Adrenal gland (tissue), 12 donors: ENCODE data around the gene INVS. TPM values are rescaled to one million over a fixed set of nuclear protein-coding genes. Genes with fewer than 3 reads are reported as not detected.
"Not testable (repeated sequence)": the region's sequence is repeated elsewhere in the genome, so short reads cannot be mapped to it uniquely, and the experiment has no call there.

ENCODE experiments used
- DNase-seq, 7 donors: peaks; one replicate each; pipeline ENCODE4 v3.0.0-alpha.2; 2019 to 2020
- H3K27ac ChIP-seq, 5 donors: fragments of 200-600 bp; sonication (generic) in 4 of 5; 1 replicate in 3 of 5; 2 replicates in 2 of 5; pipeline versions ENCODE4 v1.5.1 to v1.8.0; 2016 to 2020; ENCODE audit warnings: mild to moderate bottlenecking in 1 of 5
- H3K27me3 ChIP-seq: fragments of 200-600 bp; 2 replicates; pipeline ENCODE4 v1.8.0; 2021
- H3K36me3 ChIP-seq, 2 donors: fragments of 200-600 bp; replicated peaks in 1 of 2; 1 replicate in 1 of 2; 2 replicates in 1 of 2; pipeline versions ENCODE4 v1.5.1 to v1.8.0; 2018 to 2022
- H3K4me1 ChIP-seq, 2 donors: fragments of 200-600 bp; replicated peaks in 1 of 2; 1 replicate in 1 of 2; 2 replicates in 1 of 2; pipeline versions ENCODE4 v1.5.1 to v1.8.0; 2018 to 2021
- H3K4me3 ChIP-seq, 4 donors: fragments of 200-600 bp; sonication (generic) in 3 of 4; one replicate each; pipeline ENCODE4 v1.5.1; 2016 to 2018
- H3K9me3 ChIP-seq, 3 donors: fragments of 200-600 bp; sonication (generic) in 1 of 3; replicated peaks in 1 of 3; 1 replicate in 2 of 3; 2 replicates in 1 of 3; pipeline versions ENCODE4 v1.5.1 to v1.8.0; 2016 to 2021
- POLR2A ChIP-seq, 2 donors: fragments of 450-650 bp; IDR thresholded peaks; one replicate each; pipeline ENCODE4 v1.6.1; 2017; ENCODE audit warnings: antibody characterized with exemption in 2 of 2, mild to moderate bottlenecking in 2 of 2, moderate library complexity in 1 of 2
- WGBS, 4 donors: extraction: QIAGEN DNeasy Blood & Tissue Kit in 2 of 4; methylation state at CpG; one replicate each; pipeline versions ENCODE4 v1.1.5 to v1.1.7; 2013 to 2017; 5-methylcytosine and 5-hydroxymethylcytosine counted together
- intact Hi-C, 2 donors: fragments of 100-400 bp; cut with DNase I; formaldehyde crosslinking; loops; one replicate each; pipeline versions ENCODE4 v1.14.1 to v1.15.0; 2022 to 2023
- polyA plus RNA-seq, 3 donors: library from polyadenylated mRNA; stranded (reverse); fragments of 200-250 nt in 2 of 3; fragments of 350-450 nt in 1 of 3; fragmentation: Illumina TruSeq in 1 of 3; extraction: RNeasy Lipid Tissue Mini Kit (QIAGEN cat#74804) in 1 of 3; gene quantifications; one replicate each; pipeline ENCODE4 v1.2.3, GENCODE V29; 2013 to 2014
- total RNA-seq, 9 donors: library from RNA; depleted of rRNA in 4 of 9; stranded (reverse); fragments of >200 nt in 4 of 9; fragments of 120-200 nt in 1 of 9; fragmentation: NEBNext Ultra II Directional in 1 of 9; extraction: Animal tissue kit (Norgen Biotek cat#: 25700) in 1 of 9; gene quantifications; one replicate each; pipeline versions ENCODE4 v1.1.0 to v1.2.4, GENCODE V29; 2013 to 2023
- TF ChIP-seq, protein P1 (sequence below), 6 experiments: fragments of 450-650 bp in 4 of 6; fragments of 200-600 bp in 2 of 6; sonication (generic) in 1 of 6; IDR thresholded peaks; 1 replicate in 5 of 6; 2 replicates in 1 of 6; pipeline versions ENCODE4 v1.5.1 to v1.8.0; 2016 to 2021; ENCODE audit warnings: antibody characterized with exemption in 6 of 6, mild to moderate bottlenecking in 2 of 6, moderate library complexity in 1 of 6
- donor health status: healthy with polysubstance abuse.
- donor health status: Bipolar disorder and iron deficiency.
- donor health status: DM: yes; HTN: yes; CAD: no.
- donor health status: DM: no; HTN: no; CAD: no.
- donor health status: DM: no; HTN: no; CAD: no.
- donor health status: DM: yes; HTN: yes; CAD: no.

Gene INVS
- total and polyA plus RNA-seq, 12 donors: 6.4 to 47.7 (median 24.4) TPM

DNA sequence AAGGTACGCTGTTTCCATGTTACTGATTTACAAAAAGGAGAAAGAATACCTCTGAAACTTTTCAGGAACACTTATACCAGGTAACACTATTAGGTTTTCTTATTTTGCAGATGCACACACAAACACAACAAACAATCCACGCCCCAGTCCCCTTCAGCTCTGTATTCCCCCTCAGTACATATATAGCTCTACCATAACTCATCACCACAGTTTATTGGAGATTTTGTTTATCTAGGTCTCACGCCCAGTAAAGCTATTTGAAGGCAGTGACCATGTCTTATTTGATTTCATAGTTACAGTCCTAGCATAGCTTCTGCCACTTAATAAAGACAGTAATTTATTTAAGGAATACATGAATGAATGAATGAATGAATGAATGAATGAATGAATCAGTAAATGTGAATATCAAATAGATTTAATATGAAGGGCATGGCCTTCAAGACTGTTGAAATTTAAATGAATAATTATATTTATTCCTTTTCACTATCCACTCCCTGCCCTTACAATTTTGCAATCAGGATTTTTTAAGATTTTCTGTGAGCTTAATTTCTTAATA, 32.9 kb downstream of the INVS start:
- 95 to 98% (median 96%) methylated on average over 3 of the region's 3 CpGs for WGBS, 4 donors
- no peak for DNase-seq
- Histone ChIP-seq H3K9me3 (no peaks in the 10 kb centered on the region), H3K36me3 (no peaks in the 10 kb centered on the region), H3K27me3 (no peaks in the 10 kb centered on the region), H3K27ac (no peak overlapping the region), H3K4me3 (no peak overlapping the region), H3K4me1 (peaks cover 0 to 9% of the 10 kb centered on the region in 2 donors)
- no peak for TF ChIP-seq POLR2A (IDR thresholded peaks at IDR 0.05)
- TF ChIP-seq, protein P1, sequence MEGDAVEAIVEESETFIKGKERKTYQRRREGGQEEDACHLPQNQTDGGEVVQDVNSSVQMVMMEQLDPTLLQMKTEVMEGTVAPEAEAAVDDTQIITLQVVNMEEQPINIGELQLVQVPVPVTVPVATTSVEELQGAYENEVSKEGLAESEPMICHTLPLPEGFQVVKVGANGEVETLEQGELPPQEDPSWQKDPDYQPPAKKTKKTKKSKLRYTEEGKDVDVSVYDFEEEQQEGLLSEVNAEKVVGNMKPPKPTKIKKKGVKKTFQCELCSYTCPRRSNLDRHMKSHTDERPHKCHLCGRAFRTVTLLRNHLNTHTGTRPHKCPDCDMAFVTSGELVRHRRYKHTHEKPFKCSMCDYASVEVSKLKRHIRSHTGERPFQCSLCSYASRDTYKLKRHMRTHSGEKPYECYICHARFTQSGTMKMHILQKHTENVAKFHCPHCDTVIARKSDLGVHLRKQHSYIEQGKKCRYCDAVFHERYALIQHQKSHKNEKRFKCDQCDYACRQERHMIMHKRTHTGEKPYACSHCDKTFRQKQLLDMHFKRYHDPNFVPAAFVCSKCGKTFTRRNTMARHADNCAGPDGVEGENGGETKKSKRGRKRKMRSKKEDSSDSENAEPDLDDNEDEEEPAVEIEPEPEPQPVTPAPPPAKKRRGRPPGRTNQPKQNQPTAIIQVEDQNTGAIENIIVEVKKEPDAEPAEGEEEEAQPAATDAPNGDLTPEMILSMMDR (IDR thresholded peaks at IDR 0.05): no peak
- intact Hi-C loops: no loop called here

DNA sequence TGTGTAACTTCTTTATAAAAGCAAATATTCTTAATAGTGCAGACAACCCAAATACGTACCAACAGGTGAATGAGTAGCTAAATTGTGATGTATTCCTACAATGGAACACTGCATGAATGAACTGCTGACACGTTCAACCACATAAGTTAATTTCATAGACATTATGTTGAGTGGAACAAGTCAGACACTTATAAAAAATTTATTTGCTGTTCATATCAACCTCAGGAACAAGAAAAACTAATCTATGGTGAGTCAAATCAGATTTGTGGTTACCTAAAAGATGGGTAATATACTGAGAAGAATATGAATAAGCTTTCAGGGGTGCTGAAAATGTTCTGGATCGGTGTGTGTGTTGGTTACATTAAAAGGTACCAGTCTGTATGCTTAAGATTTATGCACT, 35.7 kb downstream of the INVS start:
- 84 to 97% (median 96%) methylated on average over 3 of the region's 3 CpGs for WGBS, 4 donors
- TF ChIP-seq, protein P1 (IDR thresholded peaks at IDR 0.05): no peak
- no peak for TF ChIP-seq POLR2A (IDR thresholded peaks at IDR 0.05)
- Histone ChIP-seq H3K36me3 (no peaks in the 10 kb centered on the region), H3K9me3 (no peaks in the 10 kb centered on the region), H3K27ac (no peak overlapping the region), H3K4me1 (no peaks in the 10 kb centered on the region), H3K27me3 (no peaks in the 10 kb centered on the region), H3K4me3 (no peak overlapping the region)
- no peak for DNase-seq
- intact Hi-C loops: no loop called here

DNA sequence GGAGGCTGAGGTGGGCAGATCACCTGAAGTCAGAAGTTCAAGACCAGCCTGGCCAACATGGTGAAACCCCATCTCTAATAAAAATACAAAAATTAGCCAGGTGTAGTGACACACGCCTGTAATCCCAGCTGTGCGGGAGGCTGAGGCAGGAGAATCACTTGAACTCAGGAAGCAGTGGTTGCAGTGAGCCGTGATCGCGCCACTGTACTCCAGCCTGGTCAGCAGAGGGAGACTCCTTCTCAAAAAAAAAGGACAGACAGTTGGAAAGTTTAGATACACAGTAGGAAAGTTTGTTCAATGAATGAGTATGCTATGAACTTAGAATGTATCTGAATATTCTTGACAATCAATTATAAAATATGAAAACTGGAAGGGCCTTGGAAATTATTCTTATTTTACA, 37.8 kb downstream of the INVS start:
- 95 to 97% (median 97%) methylated on average over 5 of the region's 5 CpGs for WGBS, 4 donors
- H3K27me3 ChIP-seq, H3K4me3 ChIP-seq, H3K36me3 ChIP-seq, H3K4me1 ChIP-seq, intact Hi-C loops, H3K27ac ChIP-seq, DNase-seq, H3K9me3 ChIP-seq: not testable (repeated sequence)
- TF ChIP-seq, protein P1 (IDR thresholded peaks at IDR 0.05): peak in 1 of 6 experiments; percentile 12

DNA sequence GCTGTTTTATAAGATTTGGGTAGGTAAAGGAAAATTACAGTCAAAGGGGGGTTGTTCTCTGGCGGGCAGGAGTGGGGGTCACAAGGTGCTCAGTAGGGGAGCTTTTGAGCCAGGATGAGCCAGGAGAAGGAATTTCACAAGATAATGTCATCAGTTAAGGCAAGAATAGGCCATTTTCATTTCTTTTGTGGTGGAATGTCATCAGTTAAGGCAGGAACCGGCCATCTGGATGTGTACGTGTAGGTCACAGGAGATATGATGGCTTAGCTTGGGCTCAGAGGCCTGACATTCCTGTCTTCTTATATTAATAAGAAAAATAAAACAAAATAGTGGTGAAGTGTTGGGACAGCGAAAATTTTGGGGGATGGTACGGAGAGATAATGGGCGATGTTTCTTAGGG, 41.3 kb downstream of the INVS start:
- H3K36me3 ChIP-seq, intact Hi-C loops, H3K27ac ChIP-seq, H3K9me3 ChIP-seq, H3K4me1 ChIP-seq, DNase-seq, H3K27me3 ChIP-seq, H3K4me3 ChIP-seq: not testable (repeated sequence)
- 94 to 97% (median 96%) methylated on average over 4 to 6 of the region's 6 CpGs for WGBS, 4 donors

DNA sequence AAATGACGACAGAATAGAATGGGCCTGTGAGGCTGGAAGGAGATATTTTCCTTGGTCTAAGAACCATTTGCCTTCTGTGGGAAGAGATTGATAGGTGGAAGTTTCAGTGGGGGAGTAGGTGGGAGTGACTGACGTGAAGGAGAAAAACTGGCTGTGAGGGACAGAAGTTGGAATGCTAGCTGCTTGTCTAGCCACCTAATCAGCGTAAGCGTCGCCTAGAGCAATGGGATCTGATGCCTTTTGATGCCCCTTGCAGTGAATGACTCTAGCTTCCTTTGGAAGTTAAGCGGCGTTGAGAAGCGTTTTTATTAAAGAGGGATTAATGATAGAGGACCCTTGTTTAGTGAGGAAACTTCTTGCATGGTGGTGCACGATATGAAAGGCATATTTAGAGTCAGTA, 42.8 kb downstream of the INVS start:
- WGBS, 4 donors: 94 to 97% (median 95%) methylated on average over 8 to 9 of the region's 9 CpGs
- DNase-seq, H3K27ac ChIP-seq, H3K27me3 ChIP-seq, H3K9me3 ChIP-seq, H3K4me3 ChIP-seq, H3K4me1 ChIP-seq, H3K36me3 ChIP-seq, intact Hi-C loops: not testable (repeated sequence)

DNA sequence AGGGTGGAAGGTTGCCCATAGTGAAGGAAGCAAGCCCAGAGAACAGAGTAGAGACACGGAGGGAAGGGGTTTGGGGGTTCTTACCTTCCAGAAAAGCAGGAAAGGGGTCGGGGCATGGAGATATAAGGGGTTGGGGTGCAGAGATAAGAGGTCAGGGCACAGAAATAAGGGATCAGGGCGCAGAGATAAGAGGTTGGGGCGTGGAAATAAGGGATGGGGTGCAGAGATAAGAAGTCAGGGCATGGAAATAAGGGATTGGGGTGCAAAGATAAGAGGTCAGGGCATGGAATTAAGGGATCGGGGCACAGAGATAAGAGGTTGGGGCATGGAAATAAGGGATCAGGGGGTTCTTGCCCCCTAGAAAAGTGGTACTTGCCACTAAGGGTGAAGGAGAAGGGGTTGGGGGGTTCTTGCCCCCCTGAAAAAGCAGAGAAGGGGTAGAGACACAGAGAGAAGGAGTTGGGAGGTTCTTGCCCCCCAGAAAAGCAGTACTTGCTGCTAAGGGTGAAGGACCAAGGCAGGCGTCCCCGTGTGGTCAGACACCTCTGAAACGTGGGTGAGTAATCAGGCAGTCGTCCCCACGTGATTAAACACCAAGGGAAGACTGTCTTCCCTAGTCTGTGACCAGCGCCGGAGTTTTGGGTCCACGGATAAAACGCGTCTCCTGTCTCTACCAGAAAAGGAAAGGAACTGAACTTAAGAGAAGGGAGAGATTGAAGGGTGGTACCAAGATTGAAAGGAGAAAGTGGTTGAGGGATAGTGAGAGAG, 46.3 kb downstream of the INVS start:
- WGBS, 4 donors: 90 to 94% (median 91%) methylated on average over 15 of the region's 15 CpGs
- H3K4me3 ChIP-seq, DNase-seq, intact Hi-C loops, H3K9me3 ChIP-seq, H3K4me1 ChIP-seq, H3K36me3 ChIP-seq, H3K27ac ChIP-seq, H3K27me3 ChIP-seq: not testable (repeated sequence)

DNA sequence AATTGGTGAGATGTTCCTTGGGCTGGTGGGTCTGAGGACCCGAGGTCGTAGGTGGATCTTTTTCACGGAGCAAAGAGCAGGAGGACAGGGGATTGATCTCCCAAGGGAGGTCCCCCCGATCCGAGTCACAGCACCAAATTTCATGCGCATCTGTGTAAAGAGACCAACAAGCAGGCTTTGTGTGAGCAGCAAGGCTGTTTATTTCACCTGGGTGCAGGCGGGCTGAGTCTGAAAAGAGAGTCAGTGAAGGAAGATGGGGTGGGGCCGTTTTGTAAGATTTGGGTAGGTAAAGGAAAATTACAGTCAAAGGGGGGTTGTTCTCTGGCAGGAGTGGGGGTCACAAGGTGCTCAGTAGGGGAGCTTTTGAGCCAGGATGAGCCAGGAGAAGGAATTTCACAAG, 46.9 kb downstream of the INVS start:
- H3K36me3 ChIP-seq, intact Hi-C loops, H3K27ac ChIP-seq, H3K27me3 ChIP-seq, H3K4me3 ChIP-seq, H3K4me1 ChIP-seq, H3K9me3 ChIP-seq, DNase-seq: not testable (repeated sequence)
- WGBS, 4 donors: 89 to 93% (median 92%) methylated on average over 8 of the region's 8 CpGs
